HepG2 (cell line): ENCODE results near the gene TULP4. TPM values are rescaled to one million over a fixed set of nuclear protein-coding genes. Genes with fewer than 3 reads are reported as not detected.

Experiments used
- ATAC-seq: fragments of 200-7000 bp; cut with Tn5 transposase; 3 replicates; pipeline ENCODE4 v1.9.1; 2020; ENCODE audit warnings: mild to moderate bottlenecking, moderate library complexity
- BruUV-seq: library from RNA; stranded (reverse); fragments of 400-500 nt; replicated peaks from 2 replicates; lab custom pipeline; 2021; lab: Mats Ljungman, UMichigan
- CTCF ChIA-PET: fragments of 300-600 bp; formaldehyde crosslinking; extraction: SDS; loops from one replicate; lab custom pipeline; 2021; ENCODE audit warnings: low total read pairs, inconsistent platforms, low intra/inter-chr PET ratio; lab: Yijun Ruan, JAX
- POLR2A ChIA-PET: fragments of 350-600 bp; sonication (Branson Sonifier 250); formaldehyde crosslinking; loops from one replicate; lab custom pipeline; 2020; ENCODE audit warnings: antibody characterized with exemption, inconsistent platforms; lab: Yijun Ruan, JAX
- DNase-seq: peaks from one replicate; pipeline ENCODE4 v3.0.0-alpha.2; 2015; ENCODE audit warnings: low spot score
- FAIRE-seq: peaks from 3 replicates; lab custom pipeline; 2011; peaks lifted over from hg19 to GRCh38; lab: Jason Lieb, UNC
- H2AFZ ChIP-seq: one replicate; pipeline ENCODE4 v1.6.1; 2011; ENCODE audit warnings: low read length, inconsistent platforms
- H3K27ac ChIP-seq: fragments of 300-600 bp; 3 replicates; pipeline ENCODE4 v1.8.0; 2011; ENCODE audit warnings: mixed run types, mild to moderate bottlenecking, mixed read lengths, low read length, inconsistent platforms; ENCODE audit not compliant: insufficient read depth; ENCODE audit errors: extremely low read length
- H3K27me3 ChIP-seq, 2 experiments: fragments of 200-600 bp in 1 of 2; 2 replicates in 1 of 2; 3 replicates in 1 of 2; pipeline versions ENCODE4 v1.6.0 to v1.8.0; 2011; ENCODE audit warnings: low read length in 2 of 2, mild to moderate bottlenecking in 2 of 2, moderate library complexity in 2 of 2, inconsistent platforms in 1 of 2; ENCODE audit not compliant: insufficient read depth in 2 of 2, control insufficient read depth in 1 of 2
- H3K36me3 ChIP-seq, 2 experiments: fragments of 200-600 bp in 1 of 2; replicated peaks in 1 of 2; 2 replicates in 1 of 2; 3 replicates in 1 of 2; pipeline versions ENCODE4 v1.5.1 to v1.8.0; 2011; ENCODE audit warnings: low read length in 2 of 2, inconsistent platforms in 1 of 2; ENCODE audit not compliant: insufficient read depth in 2 of 2, control insufficient read depth in 1 of 2
- H3K4me1 ChIP-seq: 2 replicates; pipeline ENCODE4 v1.5.1; 2012; ENCODE audit warnings: low read length, inconsistent platforms; ENCODE audit not compliant: insufficient read depth
- H3K4me2 ChIP-seq: 2 replicates; pipeline ENCODE4 v1.6.0; 2011; ENCODE audit warnings: low read depth, low read length, inconsistent platforms
- H3K4me3 ChIP-seq, 3 experiments: fragments of 200-600 bp in 1 of 3; sonication (generic), shearing (Covaris generic) in 1 of 3; replicated peaks in 1 of 3; 2 replicates each; pipeline ENCODE4 v1.5.1; 2011 to 2016; ENCODE audit warnings: low read length in 3 of 3, inconsistent platforms in 2 of 3, low read depth in 2 of 3, mild to moderate bottlenecking in 2 of 3, control low read depth in 1 of 3, mixed read lengths in 1 of 3; ENCODE audit not compliant: insufficient read depth in 1 of 3
- H3K79me2 ChIP-seq: one replicate; pipeline ENCODE4 v1.6.1; 2011; ENCODE audit warnings: low read length, inconsistent platforms; ENCODE audit not compliant: insufficient read depth
- H3K9ac ChIP-seq: 2 replicates; pipeline ENCODE4 v1.6.0; 2011; ENCODE audit warnings: mild to moderate bottlenecking, low read depth, low read length, inconsistent platforms; ENCODE audit not compliant: insufficient read depth
- H3K9me3 ChIP-seq: 2 replicates; pipeline ENCODE4 v1.5.1; 2012; ENCODE audit warnings: mild to moderate bottlenecking, low read length
- H4K20me1 ChIP-seq: 2 replicates; pipeline ENCODE4 v1.6.0; 2011; ENCODE audit warnings: inconsistent platforms, mild to moderate bottlenecking, low read length, moderate library complexity; ENCODE audit not compliant: insufficient read depth
- JUND ChIP-seq: sonication (generic); formaldehyde crosslinking; IDR thresholded peaks from 2 replicates; pipeline ENCODE4 v1.8.0; 2022; ENCODE audit warnings: mild to moderate bottlenecking, missing genetic modification reagents
- PBX2 ChIP-seq: IDR thresholded peaks from 2 replicates; pipeline ENCODE4 v1.6.1; 2016; ENCODE audit warnings: control low read depth
- RORA ChIP-seq: sonication (generic); formaldehyde crosslinking; IDR thresholded peaks from 2 replicates; pipeline ENCODE4 v1.5.0; 2020; ENCODE audit warnings: mild to moderate bottlenecking, missing genetic modification reagents, moderate library complexity
- SNAPC5 ChIP-seq: sonication (generic); formaldehyde crosslinking; IDR thresholded peaks from 2 replicates; pipeline ENCODE4 v1.8.1; 2023; ENCODE audit warnings: mild to moderate bottlenecking, missing genetic modification reagents, borderline replicate concordance
- ZNF235 ChIP-seq: sonication (generic); formaldehyde crosslinking; IDR thresholded peaks from 2 replicates; pipeline ENCODE4 v1.8.1; 2023; ENCODE audit warnings: mild to moderate bottlenecking, missing genetic modification reagents, borderline replicate concordance
- ZNF562 ChIP-seq: sonication (generic); formaldehyde crosslinking; IDR thresholded peaks from 2 replicates; pipeline ENCODE4 v1.8.0; 2022; ENCODE audit warnings: missing genetic modification reagents, borderline replicate concordance
- ZNF639 ChIP-seq: conservative IDR thresholded peaks from 2 replicates; pipeline ENCODE4 v1.6.1; 2018; ENCODE audit warnings: missing genetic modification reagents
- WGBS: methylation state at CpG from one replicate; pipeline ENCODE4 v1.1.6; 2017; ENCODE audit warnings: low lambda C conversion rate; 5-methylcytosine and 5-hydroxymethylcytosine counted together
- in situ Hi-C: cut with HindIII; loops from 2 replicates; pipeline ENCODE4 v1.10.0; 2017; ENCODE audit warnings: low pct_unique_long_range_greater_than_20kb; ENCODE audit not compliant: extremely low pct_ligation_motif_present
- intact Hi-C: fragments of 100-400 bp; cut with micrococcal nuclease; formaldehyde crosslinking; loops from one replicate; pipeline ENCODE4 v1.10.0; 2022; ENCODE audit not compliant: unreplicated experiment
- polyA plus RNA-seq, 8 experiments: library from polyadenylated mRNA; depleted of rRNA in 3 of 8; stranded (reverse) in 7 of 8; unstranded in 1 of 8; fragments of >200 nt; fragmentation: Illumina TruSeq in 4 of 8; extraction: Trizol in 4 of 8; gene quantifications; 2 replicates each; pipeline versions ENCODE4 v1.2.1 to v1.2.3, GENCODE V29; 2011 to 2016; ENCODE audit warnings: low read depth in 4 of 8, missing spikeins in 1 of 8, mixed read lengths in 1 of 8; ENCODE audit not compliant: insufficient read depth in 1 of 8
- total RNA-seq, 5 experiments: library from RNA; depleted of rRNA; stranded (reverse); fragments of >200 nt; fragmentation: Illumina TruSeq; extraction: Trizol; gene quantifications; 2 replicates each; pipeline ENCODE4 v1.2.3, GENCODE V29; 2016; ENCODE audit warnings: low read depth in 1 of 5
- TF ChIP-seq, protein P1 (sequence below): sonication (generic); formaldehyde crosslinking; IDR thresholded peaks from 2 replicates; pipeline ENCODE4 v1.4.0; 2020; ENCODE audit warnings: missing genetic modification reagents
- TF ChIP-seq, protein P2 (sequence below): sonication (generic); formaldehyde crosslinking; IDR thresholded peaks from 2 replicates; pipeline ENCODE4 v1.5.1; 2020; ENCODE audit warnings: missing genetic modification reagents, mild to moderate bottlenecking, borderline replicate concordance
- TF ChIP-seq, protein P3 (sequence below): IDR thresholded peaks from 2 replicates; pipeline ENCODE4 v1.6.1; 2016; ENCODE audit warnings: missing genetic modification reagents, missing compliant biosample characterization

TULP4 gene
- total and polyA plus RNA-seq, 2 of the 13 experiments (the other 11 are each of a cell fraction or from before 2014, with no cell fraction given) = 21.1 to 122 TPM

GRCh38 chr6:158324136-158324535, 11.9 kb downstream of the TULP4 start:
- BruUV-seq = no TSS peak
- intact Hi-C loops (loop anchor here (2.0 to 10.0 kb wide), 3 partner anchors 15 to 92 kb away; no protein-coding TSS in a partner anchor), in situ Hi-C loops (no loop called here)
- no peak overlapping the region for H2AFZ ChIP-seq
- no peak for ATAC-seq
- DNase-seq = no peak
- peaks cover 82% of the 10 kb centered on the region for H3K4me1 ChIP-seq
- 87% methylated on average over 5 of the region's 5 CpGs for WGBS
- H3K9me3 ChIP-seq = no peaks in the 10 kb centered on the region
- no peak overlapping the region for H3K4me2 ChIP-seq
- H3K79me2 ChIP-seq = peaks cover 84% of the 10 kb centered on the region
- H3K27me3 ChIP-seq = no peaks in the 10 kb centered on the region
- TF ChIP-seq, protein P1, sequence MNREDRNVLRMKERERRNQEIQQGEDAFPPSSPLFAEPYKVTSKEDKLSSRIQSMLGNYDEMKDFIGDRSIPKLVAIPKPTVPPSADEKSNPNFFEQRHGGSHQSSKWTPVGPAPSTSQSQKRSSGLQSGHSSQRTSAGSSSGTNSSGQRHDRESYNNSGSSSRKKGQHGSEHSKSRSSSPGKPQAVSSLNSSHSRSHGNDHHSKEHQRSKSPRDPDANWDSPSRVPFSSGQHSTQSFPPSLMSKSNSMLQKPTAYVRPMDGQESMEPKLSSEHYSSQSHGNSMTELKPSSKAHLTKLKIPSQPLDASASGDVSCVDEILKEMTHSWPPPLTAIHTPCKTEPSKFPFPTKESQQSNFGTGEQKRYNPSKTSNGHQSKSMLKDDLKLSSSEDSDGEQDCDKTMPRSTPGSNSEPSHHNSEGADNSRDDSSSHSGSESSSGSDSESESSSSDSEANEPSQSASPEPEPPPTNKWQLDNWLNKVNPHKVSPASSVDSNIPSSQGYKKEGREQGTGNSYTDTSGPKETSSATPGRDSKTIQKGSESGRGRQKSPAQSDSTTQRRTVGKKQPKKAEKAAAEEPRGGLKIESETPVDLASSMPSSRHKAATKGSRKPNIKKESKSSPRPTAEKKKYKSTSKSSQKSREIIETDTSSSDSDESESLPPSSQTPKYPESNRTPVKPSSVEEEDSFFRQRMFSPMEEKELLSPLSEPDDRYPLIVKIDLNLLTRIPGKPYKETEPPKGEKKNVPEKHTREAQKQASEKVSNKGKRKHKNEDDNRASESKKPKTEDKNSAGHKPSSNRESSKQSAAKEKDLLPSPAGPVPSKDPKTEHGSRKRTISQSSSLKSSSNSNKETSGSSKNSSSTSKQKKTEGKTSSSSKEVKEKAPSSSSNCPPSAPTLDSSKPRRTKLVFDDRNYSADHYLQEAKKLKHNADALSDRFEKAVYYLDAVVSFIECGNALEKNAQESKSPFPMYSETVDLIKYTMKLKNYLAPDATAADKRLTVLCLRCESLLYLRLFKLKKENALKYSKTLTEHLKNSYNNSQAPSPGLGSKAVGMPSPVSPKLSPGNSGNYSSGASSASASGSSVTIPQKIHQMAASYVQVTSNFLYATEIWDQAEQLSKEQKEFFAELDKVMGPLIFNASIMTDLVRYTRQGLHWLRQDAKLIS = no peak
- TF ChIP-seq, protein P2, sequence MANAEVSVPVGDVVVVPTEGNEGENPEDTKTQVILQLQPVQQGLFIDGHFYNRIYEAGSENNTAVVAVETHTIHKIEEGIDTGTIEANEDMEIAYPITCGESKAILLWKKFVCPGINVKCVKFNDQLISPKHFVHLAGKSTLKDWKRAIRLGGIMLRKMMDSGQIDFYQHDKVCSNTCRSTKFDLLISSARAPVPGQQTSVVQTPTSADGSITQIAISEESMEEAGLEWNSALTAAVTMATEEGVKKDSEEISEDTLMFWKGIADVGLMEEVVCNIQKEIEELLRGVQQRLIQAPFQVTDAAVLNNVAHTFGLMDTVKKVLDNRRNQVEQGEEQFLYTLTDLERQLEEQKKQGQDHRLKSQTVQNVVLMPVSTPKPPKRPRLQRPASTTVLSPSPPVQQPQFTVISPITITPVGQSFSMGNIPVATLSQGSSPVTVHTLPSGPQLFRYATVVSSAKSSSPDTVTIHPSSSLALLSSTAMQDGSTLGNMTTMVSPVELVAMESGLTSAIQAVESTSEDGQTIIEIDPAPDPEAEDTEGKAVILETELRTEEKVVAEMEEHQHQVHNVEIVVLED (CRISPR knock-in tag) = peak; percentile 24; the same call in 1 of the 2 replicates
- TF ChIP-seq JUND (CRISPR knock-in tag) = 0 out of 2 replicates have a peak, but pooled peaks have one; percentile 22
- TF ChIP-seq PBX2 (CRISPR knock-in tag) = no peak
- TF ChIP-seq ZNF235 (CRISPR knock-in tag) = no peak
- TF ChIP-seq ZNF562 (CRISPR knock-in tag) = no peak
- TF ChIP-seq, protein P3, sequence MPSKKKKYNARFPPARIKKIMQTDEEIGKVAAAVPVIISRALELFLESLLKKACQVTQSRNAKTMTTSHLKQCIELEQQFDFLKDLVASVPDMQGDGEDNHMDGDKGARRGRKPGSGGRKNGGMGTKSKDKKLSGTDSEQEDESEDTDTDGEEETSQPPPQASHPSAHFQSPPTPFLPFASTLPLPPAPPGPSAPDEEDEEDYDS (CRISPR knock-in tag) = no peak
- TF ChIP-seq ZNF639 = no peak
- TF ChIP-seq SNAPC5 = no peak
- TF ChIP-seq RORA (CRISPR knock-in tag) = no peak
- no peak overlapping the region for H3K4me3 ChIP-seq
- H3K27ac ChIP-seq = peak overlapping the region; percentile 91
- FAIRE-seq = no peak
- CTCF ChIA-PET = no interaction called here
- POLR2A ChIA-PET = interaction anchor here (2.4 to 2.6 kb wide), 2 partner anchors 8 to 15 kb away, joined by 11 to 16 read pairs; no protein-coding TSS in a partner anchor
- H3K9ac ChIP-seq = 0 out of 2 replicates have a peak overlapping the region, but pooled peaks have one; percentile 67
- H4K20me1 ChIP-seq = no peaks in the 10 kb centered on the region
- H3K36me3 ChIP-seq = peaks cover 2 to 8% of the 10 kb centered on the region in 2 experiments; a peak in 2 of 5 replicates
